ENCODE data around the gene LONP2.

- TF ChIP-seq CTCF (CRISPR knock-in tag; IDR thresholded peaks at IDR 0.05) (no peak), ZNF24 (IDR thresholded peaks at IDR 0.05) (no peak), SMC3 (IDR thresholded peaks at IDR 0.05; ENCODE audit: low read length) (no peak), HHEX (CRISPR knock-in tag; IDR thresholded peaks at IDR 0.05) (no peak), NFYB (CRISPR knock-in tag; IDR thresholded peaks at IDR 0.05) (no peak), ZSCAN25 (CRISPR knock-in tag; IDR thresholded peaks at IDR 0.05) (no peak), ZBTB8A (CRISPR knock-in tag; IDR thresholded peaks at IDR 0.05; ENCODE audit: borderline replicate concordance, low read depth) (no peak), SRY (CRISPR knock-in tag; IDR thresholded peaks at IDR 0.05) (no peak)
Measured at GRCh38 chr16:48246066-48246465, 2.0 kb downstream of the LONP2 start.
